ENCODE results near the gene CCL20. TPM values are rescaled to one million over a fixed set of nuclear protein-coding genes. Genes with fewer than 3 reads are reported as not detected.

The CCL20 gene
- total and polyA plus RNA-seq, 7 donors = 6.4 to 255 (median 15.6) TPM; not detected in 2

DNA sequence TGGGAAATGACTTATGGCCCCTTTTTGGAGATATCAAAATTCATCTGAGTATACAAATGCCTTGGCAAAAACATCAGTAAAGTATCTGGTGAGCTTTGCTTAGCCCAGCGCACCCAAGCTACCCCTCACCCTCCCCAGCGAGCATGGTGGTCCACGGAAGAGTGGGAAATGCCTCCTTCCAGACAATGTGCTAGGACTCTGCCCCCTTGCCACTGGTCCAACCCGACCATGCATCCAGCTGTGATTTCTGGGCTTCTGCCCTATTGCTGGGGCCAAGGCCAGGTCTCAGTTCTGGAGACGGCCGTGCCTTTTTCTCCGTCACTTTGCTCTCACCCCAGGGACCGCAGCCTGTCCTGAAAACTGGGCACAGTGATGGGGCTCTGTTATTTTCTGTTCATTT lies 31.8 kb upstream of the CCL20 start:
- 79% methylated on average over 8 of the region's 8 CpGs for WGBS, 2 donors
- H3K9me3 ChIP-seq = no peaks in the 10 kb centered on the region
- no peaks in the 10 kb centered on the region for H3K4me1 ChIP-seq

DNA sequence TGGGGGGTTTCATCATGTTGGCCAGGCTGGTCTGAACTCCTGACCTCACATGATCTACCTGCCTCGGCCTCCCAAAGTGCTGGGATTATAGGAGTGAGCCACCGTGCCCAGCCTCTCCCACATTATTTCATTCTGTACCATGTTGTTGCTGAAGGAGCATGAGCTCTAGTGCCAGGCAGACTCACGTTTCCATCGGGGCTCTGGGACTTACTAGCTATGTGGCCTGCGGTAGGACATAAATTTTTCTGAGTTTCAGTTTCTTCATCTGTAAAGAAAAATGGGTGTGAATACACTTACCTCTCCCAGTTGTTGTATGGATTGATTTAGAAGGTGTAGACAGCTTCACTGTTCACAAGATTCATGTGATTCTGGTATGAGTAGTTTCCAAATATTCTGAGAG lies 30.8 kb upstream of the CCL20 start:
- intact Hi-C loops (cut with DNase I) = no loop called here
- Histone ChIP-seq H3K9me3 (no peaks in the 10 kb centered on the region), H3K4me1 (no peaks in the 10 kb centered on the region), H3K4me3 (no peak overlapping the region), H3K27ac (no peak overlapping the region), H3K36me3 (no peaks in the 10 kb centered on the region), H3K27me3 (no peaks in the 10 kb centered on the region)
- WGBS, 2 donors = 90 to 92% methylated on average over 5 of the region's 5 CpGs
- no peak for TF ChIP-seq POLR2A (IDR thresholded peaks at IDR 0.05)
- no peak for TF ChIP-seq EP300 (IDR thresholded peaks at IDR 0.05)
- TF ChIP-seq POLR2AphosphoS5 (IDR thresholded peaks at IDR 0.05) = no peak
- TF ChIP-seq, protein P1, sequence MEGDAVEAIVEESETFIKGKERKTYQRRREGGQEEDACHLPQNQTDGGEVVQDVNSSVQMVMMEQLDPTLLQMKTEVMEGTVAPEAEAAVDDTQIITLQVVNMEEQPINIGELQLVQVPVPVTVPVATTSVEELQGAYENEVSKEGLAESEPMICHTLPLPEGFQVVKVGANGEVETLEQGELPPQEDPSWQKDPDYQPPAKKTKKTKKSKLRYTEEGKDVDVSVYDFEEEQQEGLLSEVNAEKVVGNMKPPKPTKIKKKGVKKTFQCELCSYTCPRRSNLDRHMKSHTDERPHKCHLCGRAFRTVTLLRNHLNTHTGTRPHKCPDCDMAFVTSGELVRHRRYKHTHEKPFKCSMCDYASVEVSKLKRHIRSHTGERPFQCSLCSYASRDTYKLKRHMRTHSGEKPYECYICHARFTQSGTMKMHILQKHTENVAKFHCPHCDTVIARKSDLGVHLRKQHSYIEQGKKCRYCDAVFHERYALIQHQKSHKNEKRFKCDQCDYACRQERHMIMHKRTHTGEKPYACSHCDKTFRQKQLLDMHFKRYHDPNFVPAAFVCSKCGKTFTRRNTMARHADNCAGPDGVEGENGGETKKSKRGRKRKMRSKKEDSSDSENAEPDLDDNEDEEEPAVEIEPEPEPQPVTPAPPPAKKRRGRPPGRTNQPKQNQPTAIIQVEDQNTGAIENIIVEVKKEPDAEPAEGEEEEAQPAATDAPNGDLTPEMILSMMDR (IDR thresholded peaks at IDR 0.05) = no peak
- DNase-seq = no peak

More for the DNA sequence above, 31.8 kb upstream of the CCL20 start:
- H3K36me3 ChIP-seq = no peaks in the 10 kb centered on the region
- no peak overlapping the region for H3K4me3 ChIP-seq
- no peaks in the 10 kb centered on the region for H3K27me3 ChIP-seq
- no peak for DNase-seq
- TF ChIP-seq EP300 (IDR thresholded peaks at IDR 0.05) (no peak), POLR2AphosphoS5 (IDR thresholded peaks at IDR 0.05) (no peak), POLR2A (IDR thresholded peaks at IDR 0.05) (no peak)
- TF ChIP-seq, protein P1 (IDR thresholded peaks at IDR 0.05) = no peak
- no peak overlapping the region for H3K27ac ChIP-seq
- intact Hi-C loops (cut with DNase I) = no loop called here

DNA sequence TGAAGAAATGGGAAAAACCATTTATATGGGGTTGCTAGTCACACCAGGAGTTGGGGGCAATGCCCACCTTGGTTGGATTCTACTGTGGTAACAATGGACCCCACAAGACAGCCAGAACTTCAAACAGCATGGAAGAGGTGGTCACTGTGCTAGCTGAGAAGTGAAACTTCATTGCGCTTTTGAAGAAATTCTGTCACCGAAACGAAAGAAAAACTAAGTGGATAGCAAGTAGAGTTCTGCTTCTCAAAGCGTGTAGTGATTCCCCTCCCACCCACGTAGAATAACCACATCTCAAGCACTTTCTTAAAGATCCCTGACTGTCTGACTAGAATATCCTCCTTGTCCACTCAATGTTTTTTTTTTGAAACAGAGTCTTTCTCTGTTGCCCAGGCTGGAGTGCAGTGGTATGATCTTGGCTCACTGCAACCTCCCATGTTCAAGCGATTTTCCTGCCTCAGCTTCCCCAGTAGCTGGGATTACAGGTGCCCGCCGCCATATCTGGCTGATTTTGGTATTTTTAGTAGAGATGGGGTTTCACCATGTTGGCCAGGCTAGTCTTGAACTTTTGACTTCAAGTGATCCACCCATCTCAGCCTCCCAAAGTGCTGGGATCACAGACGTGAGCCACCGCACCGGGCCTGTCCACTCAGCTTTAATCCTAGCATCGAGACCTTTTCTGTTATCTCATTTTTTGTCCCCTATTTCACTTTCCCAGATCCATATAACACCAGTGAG lies 30.1 kb upstream of the CCL20 start:
- Histone ChIP-seq H3K27ac (no peak overlapping the region), H3K9me3 (no peaks in the 10 kb centered on the region), H3K4me3 (no peak overlapping the region), H3K36me3 (no peaks in the 10 kb centered on the region), H3K4me1 (no peaks in the 10 kb centered on the region), H3K27me3 (no peaks in the 10 kb centered on the region)
- WGBS, 2 donors = 71 to 89% methylated on average over 12 of the region's 12 CpGs
- no peak for TF ChIP-seq EP300 (IDR thresholded peaks at IDR 0.05)
- TF ChIP-seq, protein P1 (IDR thresholded peaks at IDR 0.05) = no peak
- DNase-seq = no peak
- intact Hi-C loops (cut with DNase I) = no loop called here

DNA sequence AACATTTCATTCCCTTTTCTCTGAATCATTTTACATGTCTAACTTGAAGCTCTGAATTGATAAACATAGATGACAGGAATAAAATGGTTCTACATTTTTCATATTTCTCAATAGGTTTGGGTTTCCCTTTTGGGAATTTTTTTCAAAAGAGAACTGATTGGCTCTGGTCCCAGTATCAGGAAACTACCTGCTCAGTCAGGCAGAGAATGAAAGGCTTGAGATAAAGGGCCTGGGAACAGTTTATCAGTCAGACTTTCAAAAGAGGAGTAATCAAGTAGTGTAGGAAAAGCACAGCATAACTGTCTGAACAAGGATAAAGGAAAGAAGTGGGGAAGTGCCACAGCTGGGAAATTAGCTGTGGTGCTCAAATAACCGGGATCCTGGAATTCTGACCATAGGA lies 28.3 kb upstream of the CCL20 start:
- Histone ChIP-seq H3K4me1 (no peaks in the 10 kb centered on the region), H3K36me3 (no peaks in the 10 kb centered on the region), H3K9me3 (no peaks in the 10 kb centered on the region), H3K4me3 (no peak overlapping the region), H3K27me3 (no peaks in the 10 kb centered on the region), H3K27ac (no peak overlapping the region)
- TF ChIP-seq EP300 (IDR thresholded peaks at IDR 0.05) = no peak
- no peak for TF ChIP-seq POLR2AphosphoS5 (IDR thresholded peaks at IDR 0.05)
- TF ChIP-seq POLR2A (IDR thresholded peaks at IDR 0.05) = no peak
- TF ChIP-seq, protein P1 (IDR thresholded peaks at IDR 0.05) = no peak
- no peak for DNase-seq
- intact Hi-C loops (cut with DNase I) = no loop called here
- 24 to 62% methylated on average over 1 of the region's 1 CpG for WGBS, 2 donors

DNA sequence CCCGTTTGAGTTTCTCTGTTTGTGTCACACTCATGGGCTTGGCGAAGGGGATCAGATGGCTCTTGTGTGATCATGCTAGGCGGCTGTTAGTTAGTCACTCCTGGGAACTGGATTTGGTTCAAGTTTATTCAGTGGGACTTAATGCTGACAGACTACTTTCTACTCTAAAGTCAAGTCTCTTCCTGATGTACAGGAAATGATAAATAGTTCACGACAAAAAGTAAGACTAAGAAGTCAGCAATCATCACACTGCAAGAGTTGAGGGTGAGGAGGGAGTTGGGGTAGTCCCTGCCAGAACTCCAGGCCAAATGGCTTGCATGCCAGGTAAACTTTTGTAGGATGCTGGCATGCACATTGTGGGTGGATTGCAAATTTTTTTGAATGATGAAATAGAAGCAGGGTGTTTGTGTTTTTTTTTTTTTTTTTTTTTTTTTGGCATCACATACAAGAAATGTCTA lies 25.1 kb upstream of the CCL20 start:
- TF ChIP-seq POLR2AphosphoS5 (IDR thresholded peaks at IDR 0.05) (no peak), EP300 (IDR thresholded peaks at IDR 0.05) (no peak), POLR2A (IDR thresholded peaks at IDR 0.05) (no peak)
- TF ChIP-seq, protein P1 (IDR thresholded peaks at IDR 0.05) = no peak

More for the DNA sequence above, 25.1 kb upstream of the CCL20 start:
- H3K4me3 ChIP-seq = no peak overlapping the region
- DNase-seq = no peak
- H3K4me1 ChIP-seq = no peaks in the 10 kb centered on the region
- H3K27ac ChIP-seq = no peak overlapping the region
- 84 to 89% methylated on average over 4 of the region's 4 CpGs for WGBS, 2 donors
- H3K9me3 ChIP-seq = no peaks in the 10 kb centered on the region
- H3K27me3 ChIP-seq = no peaks in the 10 kb centered on the region
- intact Hi-C loops (cut with DNase I) = no loop called here
- no peaks in the 10 kb centered on the region for H3K36me3 ChIP-seq
